Measurements from ENCODE around the gene UBAC2.

GRCh38 chr13:99422586-99423220 lies 222.0 kb downstream of the UBAC2 start:
- TF ChIP-seq, protein P1, sequence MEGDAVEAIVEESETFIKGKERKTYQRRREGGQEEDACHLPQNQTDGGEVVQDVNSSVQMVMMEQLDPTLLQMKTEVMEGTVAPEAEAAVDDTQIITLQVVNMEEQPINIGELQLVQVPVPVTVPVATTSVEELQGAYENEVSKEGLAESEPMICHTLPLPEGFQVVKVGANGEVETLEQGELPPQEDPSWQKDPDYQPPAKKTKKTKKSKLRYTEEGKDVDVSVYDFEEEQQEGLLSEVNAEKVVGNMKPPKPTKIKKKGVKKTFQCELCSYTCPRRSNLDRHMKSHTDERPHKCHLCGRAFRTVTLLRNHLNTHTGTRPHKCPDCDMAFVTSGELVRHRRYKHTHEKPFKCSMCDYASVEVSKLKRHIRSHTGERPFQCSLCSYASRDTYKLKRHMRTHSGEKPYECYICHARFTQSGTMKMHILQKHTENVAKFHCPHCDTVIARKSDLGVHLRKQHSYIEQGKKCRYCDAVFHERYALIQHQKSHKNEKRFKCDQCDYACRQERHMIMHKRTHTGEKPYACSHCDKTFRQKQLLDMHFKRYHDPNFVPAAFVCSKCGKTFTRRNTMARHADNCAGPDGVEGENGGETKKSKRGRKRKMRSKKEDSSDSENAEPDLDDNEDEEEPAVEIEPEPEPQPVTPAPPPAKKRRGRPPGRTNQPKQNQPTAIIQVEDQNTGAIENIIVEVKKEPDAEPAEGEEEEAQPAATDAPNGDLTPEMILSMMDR (conservative IDR thresholded peaks at IDR 0.05): no peak
- no peak for TF ChIP-seq EZH2 (IDR thresholded peaks at IDR 0.05; ENCODE audit: low read depth)

Data from PC-9 (cell line).